DOHH2 (cell line): Measurements from ENCODE around the gene HSPB8.

Experiments used
- H3F3A ChIP-seq: fragments of 200-600 bp; sonication (generic), shearing (Covaris generic); 2 replicates; pipeline ENCODE4 v1.6.0; 2016; ENCODE audit warnings: antibody characterized with exemption, mild to moderate bottlenecking; ENCODE audit not compliant: control insufficient read depth, insufficient read depth
- H3K27ac ChIP-seq: fragments of 200-600 bp; sonication (generic); 2 replicates; pipeline ENCODE4 v1.5.1; 2014; ENCODE audit warnings: low read depth, mild to moderate bottlenecking, low read length, moderate library complexity
- H3K27me3 ChIP-seq: fragments of 200-600 bp; sonication (generic); 2 replicates; pipeline ENCODE4 v1.6.1; 2014; ENCODE audit warnings: mild to moderate bottlenecking, low read length, mixed read lengths; ENCODE audit not compliant: control insufficient read depth
- H3K36me3 ChIP-seq: fragments of 200-600 bp; sonication (generic); 2 replicates; pipeline ENCODE4 v1.6.1; 2014; ENCODE audit warnings: mild to moderate bottlenecking, low read length, moderate library complexity, mixed read lengths; ENCODE audit not compliant: control insufficient read depth
- H3K4me1 ChIP-seq: fragments of 200-600 bp; sonication (generic); 2 replicates; pipeline ENCODE4 v1.6.1; 2014; ENCODE audit warnings: mild to moderate bottlenecking, low read length, mixed read lengths; ENCODE audit not compliant: control insufficient read depth
- H3K4me2 ChIP-seq: fragments of 200-600 bp; sonication (generic); 2 replicates; pipeline ENCODE4 v1.6.0; 2014; ENCODE audit warnings: mild to moderate bottlenecking, low read length, moderate library complexity
- H3K4me3 ChIP-seq: fragments of 200-600 bp; sonication (generic); 2 replicates; pipeline ENCODE4 v1.5.1; 2014; ENCODE audit warnings: mild to moderate bottlenecking, low read length, mixed read lengths
- H3K79me2 ChIP-seq: fragments of 200-600 bp; sonication (generic); 2 replicates; pipeline ENCODE4 v1.6.1; 2014; ENCODE audit warnings: mild to moderate bottlenecking, low read length, mixed read lengths; ENCODE audit not compliant: control insufficient read depth
- H3K9me2 ChIP-seq: fragments of 200-600 bp; sonication (generic); replicated peaks from 2 replicates; pipeline ENCODE4 v1.6.1; 2014; ENCODE audit warnings: mild to moderate bottlenecking, low read length, mixed read lengths; ENCODE audit not compliant: control insufficient read depth
- H3K9me3 ChIP-seq: fragments of 200-600 bp; sonication (generic); 2 replicates; pipeline ENCODE4 v1.6.1; 2014; ENCODE audit warnings: antibody characterized with exemption, low read length, mixed read lengths; ENCODE audit not compliant: control insufficient read depth, insufficient read depth
- H4K20me1 ChIP-seq: fragments of 200-600 bp; sonication (generic); 2 replicates; pipeline ENCODE4 v1.6.0; 2014; ENCODE audit warnings: low read depth, mild to moderate bottlenecking, antibody characterized with exemption, low read length, moderate library complexity; ENCODE audit not compliant: control insufficient read depth, insufficient read depth
- EZH2phosphoT487 ChIP-seq: fragments of 200-600 bp; sonication (generic); IDR thresholded peaks from 2 replicates; pipeline ENCODE4 v1.6.1; 2017; ENCODE audit warnings: borderline replicate concordance, mild to moderate bottlenecking, antibody characterized with exemption, low read length, moderate library complexity, mixed read lengths
- TF ChIP-seq, protein P1 (sequence below): fragments of 200-600 bp; sonication (generic); IDR thresholded peaks from one replicate; pipeline ENCODE4 v1.5.1; 2014; ENCODE audit warnings: antibody characterized with exemption, mild to moderate bottlenecking, low read depth, low read length; ENCODE audit not compliant: poor library complexity, severe bottlenecking

The HSPB8 gene

DNA sequence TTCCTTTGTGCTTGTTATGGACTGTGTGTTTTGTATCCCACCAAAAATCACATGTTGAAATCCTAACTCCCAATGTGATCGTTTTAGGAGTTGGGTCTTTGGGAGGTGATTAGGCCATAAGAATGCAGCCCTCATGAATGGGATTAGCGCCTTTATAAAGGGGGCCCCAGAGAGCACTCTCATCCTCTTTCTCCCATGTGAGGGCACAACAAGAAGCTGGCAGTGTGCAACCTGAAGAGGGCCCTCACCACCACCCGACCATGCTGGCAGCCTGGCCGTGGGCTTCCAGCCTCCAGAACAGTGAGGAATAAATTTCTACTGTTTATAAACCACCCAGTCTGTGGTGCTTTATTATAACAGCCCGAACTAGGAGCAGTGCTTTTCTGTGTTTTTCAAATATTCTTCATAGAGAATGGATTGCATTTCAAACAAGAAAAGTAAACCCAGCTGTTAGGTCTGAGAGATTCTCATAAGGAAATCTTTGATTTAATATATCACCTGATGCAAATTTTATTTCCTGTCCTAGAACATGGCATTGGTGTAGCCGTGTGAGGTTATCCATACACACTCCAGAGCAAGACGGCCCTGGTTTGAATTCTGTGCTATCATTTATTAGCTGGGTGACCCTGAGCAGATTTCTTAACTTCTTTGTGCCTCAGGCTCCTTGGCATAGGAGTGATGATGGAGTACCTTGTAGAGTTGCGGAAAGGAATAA is 27.8 kb downstream of the HSPB8 start:
- Histone ChIP-seq H3K27ac (no peak overlapping the region), H3K4me2 (no peak overlapping the region), H3K27me3 (no peaks in the 10 kb centered on the region), H3F3A (no peaks in the 10 kb centered on the region), H3K4me1 (no peaks in the 10 kb centered on the region), H3K4me3 (no peak overlapping the region), H3K79me2 (no peaks in the 10 kb centered on the region), H4K20me1 (no peaks in the 10 kb centered on the region), H3K9me2 (no peaks in the 10 kb centered on the region), H3K9me3 (no peaks in the 10 kb centered on the region), H3K36me3 (no peaks in the 10 kb centered on the region)
- TF ChIP-seq, protein P1, sequence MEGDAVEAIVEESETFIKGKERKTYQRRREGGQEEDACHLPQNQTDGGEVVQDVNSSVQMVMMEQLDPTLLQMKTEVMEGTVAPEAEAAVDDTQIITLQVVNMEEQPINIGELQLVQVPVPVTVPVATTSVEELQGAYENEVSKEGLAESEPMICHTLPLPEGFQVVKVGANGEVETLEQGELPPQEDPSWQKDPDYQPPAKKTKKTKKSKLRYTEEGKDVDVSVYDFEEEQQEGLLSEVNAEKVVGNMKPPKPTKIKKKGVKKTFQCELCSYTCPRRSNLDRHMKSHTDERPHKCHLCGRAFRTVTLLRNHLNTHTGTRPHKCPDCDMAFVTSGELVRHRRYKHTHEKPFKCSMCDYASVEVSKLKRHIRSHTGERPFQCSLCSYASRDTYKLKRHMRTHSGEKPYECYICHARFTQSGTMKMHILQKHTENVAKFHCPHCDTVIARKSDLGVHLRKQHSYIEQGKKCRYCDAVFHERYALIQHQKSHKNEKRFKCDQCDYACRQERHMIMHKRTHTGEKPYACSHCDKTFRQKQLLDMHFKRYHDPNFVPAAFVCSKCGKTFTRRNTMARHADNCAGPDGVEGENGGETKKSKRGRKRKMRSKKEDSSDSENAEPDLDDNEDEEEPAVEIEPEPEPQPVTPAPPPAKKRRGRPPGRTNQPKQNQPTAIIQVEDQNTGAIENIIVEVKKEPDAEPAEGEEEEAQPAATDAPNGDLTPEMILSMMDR, result no peak
- no peak for TF ChIP-seq EZH2phosphoT487

DNA sequence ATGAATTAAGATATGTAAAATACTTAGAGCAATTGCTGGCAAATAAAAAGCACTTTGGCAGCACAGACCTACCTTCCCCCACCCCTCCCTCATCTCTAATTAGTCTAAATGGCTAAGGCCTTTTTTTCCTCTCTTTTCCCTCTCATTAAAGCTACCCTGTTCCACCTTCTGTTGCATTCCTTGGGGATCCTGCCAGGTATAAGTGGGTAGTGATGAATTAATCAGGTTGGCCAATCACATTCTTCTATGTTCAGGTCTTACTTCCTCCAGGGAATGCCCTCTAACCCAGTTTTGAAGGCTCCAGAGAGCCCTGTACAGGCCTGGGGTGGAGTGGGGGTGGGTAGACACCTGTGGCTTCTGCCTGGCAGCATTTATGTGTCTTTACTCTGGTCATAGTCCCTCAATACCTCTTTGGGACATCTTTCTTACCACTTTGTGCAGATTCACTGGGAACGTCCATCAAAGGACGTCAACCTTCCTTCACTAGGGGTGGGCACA is 28.4 kb downstream of the HSPB8 start:
- H3K4me2 ChIP-seq, result no peak overlapping the region
- H3K79me2 ChIP-seq, result no peaks in the 10 kb centered on the region
- TF ChIP-seq EZH2phosphoT487, result no peak
- TF ChIP-seq, protein P1, result no peak
- H3K27me3 ChIP-seq, result no peaks in the 10 kb centered on the region
- no peaks in the 10 kb centered on the region for H3K4me1 ChIP-seq
- H3K4me3 ChIP-seq, result no peak overlapping the region
- H3F3A ChIP-seq, result no peaks in the 10 kb centered on the region
- no peaks in the 10 kb centered on the region for H3K36me3 ChIP-seq
- H3K27ac ChIP-seq, result no peak overlapping the region
- H3K9me3 ChIP-seq, result no peaks in the 10 kb centered on the region
- no peaks in the 10 kb centered on the region for H3K9me2 ChIP-seq
- no peaks in the 10 kb centered on the region for H4K20me1 ChIP-seq

DNA sequence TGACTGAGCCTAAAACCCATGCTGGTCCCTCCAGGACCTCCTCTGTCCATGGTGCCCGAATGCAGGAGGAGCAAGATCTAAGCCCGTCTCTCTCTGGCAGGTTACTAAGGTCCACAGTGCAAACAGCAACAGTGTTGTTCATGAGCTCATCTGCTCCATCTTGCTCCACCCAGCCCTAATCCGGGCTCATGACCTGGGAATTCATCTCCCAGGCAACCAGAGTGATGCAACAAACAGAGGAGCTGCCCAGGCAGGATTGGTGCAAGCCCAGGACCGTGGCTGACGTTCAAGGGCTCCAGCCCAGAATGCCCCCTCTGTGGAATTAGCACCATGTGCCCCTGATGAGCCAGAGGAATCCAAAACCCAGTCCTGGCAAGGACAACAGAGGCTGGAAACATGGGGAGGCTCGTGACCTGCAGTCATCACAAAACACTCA is 29.9 kb downstream of the HSPB8 start:
- Histone ChIP-seq H3K27ac (no peak overlapping the region), H3K36me3 (no peaks in the 10 kb centered on the region), H3K4me1 (no peaks in the 10 kb centered on the region), H3K9me3 (no peaks in the 10 kb centered on the region), H3K4me2 (no peak overlapping the region), H3F3A (no peaks in the 10 kb centered on the region), H4K20me1 (no peaks in the 10 kb centered on the region), H3K27me3 (no peaks in the 10 kb centered on the region), H3K4me3 (no peak overlapping the region), H3K79me2 (no peaks in the 10 kb centered on the region), H3K9me2 (no peaks in the 10 kb centered on the region)
- no peak for TF ChIP-seq EZH2phosphoT487

DNA sequence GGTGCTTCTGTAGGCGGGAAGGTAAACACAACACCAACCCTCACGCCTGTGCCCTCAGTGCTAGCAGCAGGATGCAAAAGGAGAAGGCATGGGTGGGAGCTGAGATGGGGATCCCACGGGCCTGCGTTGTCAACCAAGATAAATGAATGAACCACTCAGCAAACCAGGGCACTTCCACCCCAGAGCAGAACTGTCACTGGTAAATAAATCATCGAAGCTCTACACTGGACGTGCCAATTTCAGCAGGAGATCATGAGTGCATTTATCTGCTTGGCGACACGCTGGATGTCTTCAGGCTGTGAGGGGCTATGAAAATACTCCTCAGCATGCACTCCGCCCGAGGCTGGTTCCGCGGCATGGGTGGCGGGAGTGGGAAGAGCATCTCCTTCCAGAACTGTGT is 33.2 kb downstream of the HSPB8 start:
- TF ChIP-seq, protein P1, result no peak
- TF ChIP-seq EZH2phosphoT487, result no peak
- Histone ChIP-seq H3K4me1 (no peaks in the 10 kb centered on the region), H3K4me3 (no peak overlapping the region), H3F3A (no peaks in the 10 kb centered on the region), H3K9me2 (no peaks in the 10 kb centered on the region), H3K4me2 (no peak overlapping the region), H3K79me2 (no peaks in the 10 kb centered on the region), H3K27ac (no peak overlapping the region), H3K9me3 (no peaks in the 10 kb centered on the region), H3K36me3 (no peaks in the 10 kb centered on the region), H4K20me1 (no peaks in the 10 kb centered on the region), H3K27me3 (no peaks in the 10 kb centered on the region)
